Activated CD8-positive, alpha-beta memory T cell treated with anti-CD3 and anti-CD28 coated beads, Interleukin-2, amount 50 U/mL, for 24 hours (primary cell): Measurements from ENCODE around the gene MYO3B.
"Not testable (repeated sequence)": the region's sequence is repeated elsewhere in the genome, so short reads cannot be mapped to it uniquely, and the experiment has no call there.

Experiments used
- DNase-seq: peaks from one replicate; pipeline ENCODE4 v3.0.0-alpha.2; 2020; ENCODE audit errors: extremely low read depth

MYO3B gene

GRCh38 chr2:170423919-170424318, 246.0 kb downstream of the MYO3B start:
- DNase-seq = no peak

- DNase-seq = no peak
These were observed 247.4 kb downstream of the MYO3B start for GRCh38 chr2:170425281-170425751.

- DNase-seq = no peak
These were observed 250.9 kb downstream of the MYO3B start for GRCh38 chr2:170428868-170429267.

GRCh38 chr2:170432823-170433222, 254.9 kb downstream of the MYO3B start:
- DNase-seq = no peak

GRCh38 chr2:170433448-170433847, 255.5 kb downstream of the MYO3B start:
- DNase-seq = no peak

- not testable (repeated sequence) for DNase-seq
These were observed 256.4 kb downstream of the MYO3B start for GRCh38 chr2:170434396-170434795.

- DNase-seq = no peak
These were observed 257.1 kb downstream of the MYO3B start for GRCh38 chr2:170434900-170435621.

GRCh38 chr2:170436077-170436943, 258.4 kb downstream of the MYO3B start:
- DNase-seq = no peak

GRCh38 chr2:170446078-170446477, 268.1 kb downstream of the MYO3B start:
- no peak for DNase-seq

GRCh38 chr2:170449034-170449433, 271.1 kb downstream of the MYO3B start:
- no peak for DNase-seq

- no peak for DNase-seq
These were observed 276.8 kb downstream of the MYO3B start for GRCh38 chr2:170454471-170455372.

- DNase-seq = no peak
These were observed 277.9 kb downstream of the MYO3B start for GRCh38 chr2:170455617-170456426.

GRCh38 chr2:170456914-170457313, 279.0 kb downstream of the MYO3B start:
- no peak for DNase-seq

GRCh38 chr2:170457742-170458141, 279.8 kb downstream of the MYO3B start:
- no peak for DNase-seq

GRCh38 chr2:170461889-170462288, 283.9 kb downstream of the MYO3B start:
- DNase-seq = no peak

- DNase-seq = no peak
These were observed 284.7 kb downstream of the MYO3B start for GRCh38 chr2:170462433-170463205.

GRCh38 chr2:170463206-170463537, 285.2 kb downstream of the MYO3B start:
- DNase-seq = no peak

GRCh38 chr2:170464268-170464667, 286.3 kb downstream of the MYO3B start:
- no peak for DNase-seq

GRCh38 chr2:170465241-170465640, 287.3 kb downstream of the MYO3B start:
- no peak for DNase-seq

GRCh38 chr2:170466632-170467031, 288.7 kb downstream of the MYO3B start:
- DNase-seq = no peak
